Islet of Langerhans (tissue), 1 donor: Measurements from ENCODE around the gene INSYN2B.

Source experiments
- FAIRE-seq: peaks from one replicate; lab custom pipeline; 2011; peaks lifted over from hg19 to GRCh38; lab: Jason Lieb, UNC

INSYN2B gene

DNA sequence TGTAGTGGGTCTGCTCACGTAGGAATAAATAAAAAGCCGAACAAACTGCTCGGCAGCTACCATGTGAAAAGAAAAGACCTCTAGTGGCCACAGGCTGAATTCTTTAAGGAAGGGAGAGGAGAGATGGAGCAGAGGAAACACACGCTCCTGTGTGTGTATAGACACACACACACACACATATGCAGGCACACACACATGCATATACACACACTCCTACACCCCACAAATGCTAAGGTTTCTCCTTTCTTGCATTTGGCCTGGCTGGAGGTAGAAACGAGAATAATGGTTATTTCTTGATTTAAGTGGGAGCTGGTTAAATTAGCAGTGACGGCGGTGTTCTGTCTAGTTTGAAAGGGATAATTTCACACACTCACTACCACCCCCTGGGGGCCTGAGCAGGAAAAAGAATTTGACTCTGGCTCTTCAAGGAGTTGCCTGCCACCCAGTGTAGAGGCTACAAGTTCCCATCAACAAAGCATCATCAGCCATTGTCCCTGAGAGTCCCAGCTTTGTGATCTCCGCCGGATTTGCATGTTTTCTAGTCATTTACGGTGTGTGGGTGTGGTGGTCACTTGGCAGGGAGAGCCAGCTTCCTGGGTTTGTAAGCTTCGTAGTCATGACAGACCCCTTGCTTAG is at the start of gene INSYN2B:
Gene INSYN2B, minus strand, starts transcription at position 78 of the 636 bp plus-strand sequence. CDS start 96,597 bp downstream, outside the sequence.
- no peak for FAIRE-seq

DNA sequence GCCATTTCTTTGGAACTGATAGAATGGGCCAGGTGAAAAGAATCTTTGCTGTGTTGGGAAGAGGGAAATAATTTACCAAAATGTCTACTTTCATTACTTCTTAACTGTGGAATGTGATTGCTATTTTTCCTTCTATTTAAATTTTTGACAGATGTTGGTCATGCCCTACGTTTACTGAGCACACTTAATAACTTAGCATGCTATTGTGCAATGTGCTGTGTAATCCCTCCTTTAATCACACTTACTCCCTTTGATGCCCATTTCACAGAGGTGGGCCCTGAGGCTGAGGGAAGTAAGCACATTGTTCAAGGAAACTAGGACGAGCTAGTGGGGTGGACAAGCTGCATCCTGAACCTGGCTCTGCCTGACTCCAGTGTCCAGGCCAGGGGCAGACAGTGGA is 47.8 kb upstream of the INSYN2B start:
- no peak for FAIRE-seq

DNA sequence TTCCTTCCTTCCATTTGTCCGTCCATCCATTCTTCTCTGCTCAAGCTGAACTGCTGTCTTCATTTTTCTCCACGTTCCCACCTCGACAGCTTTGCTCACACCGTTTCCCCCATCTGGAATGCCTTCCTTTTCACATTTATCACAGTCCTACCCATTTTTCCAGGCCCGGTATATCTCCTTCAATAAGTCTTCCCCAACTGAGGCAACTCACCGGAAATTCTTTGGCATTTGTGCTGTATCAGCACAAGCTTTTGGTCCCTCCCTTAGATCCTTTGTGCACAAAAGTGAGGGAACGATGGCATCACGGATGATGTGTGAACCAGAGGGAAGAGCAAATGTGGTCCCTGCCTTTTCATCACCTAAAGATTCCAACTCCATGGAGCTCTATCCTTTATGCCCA is 45.6 kb upstream of the INSYN2B start:
- FAIRE-seq = no peak

DNA sequence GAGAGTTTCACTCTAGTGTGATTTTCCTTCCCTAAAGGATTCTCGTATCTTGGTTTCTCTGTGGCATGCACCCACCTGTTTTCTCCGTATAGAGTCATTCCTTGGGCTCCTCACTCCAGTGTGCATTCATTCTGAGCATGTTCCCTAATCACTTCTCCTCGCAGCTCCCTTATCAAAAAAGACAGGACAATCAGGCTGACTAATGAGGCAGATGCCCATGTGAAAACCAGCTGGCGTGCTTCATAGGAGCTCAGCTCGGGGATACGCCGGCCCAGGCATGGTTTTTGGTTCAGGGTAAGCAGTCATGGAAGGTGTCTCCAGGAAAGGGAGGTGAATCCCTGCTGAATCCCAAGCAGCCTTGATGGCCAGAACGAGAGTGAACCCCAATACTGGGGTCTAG is 41.2 kb upstream of the INSYN2B start:
- FAIRE-seq = no peak

DNA sequence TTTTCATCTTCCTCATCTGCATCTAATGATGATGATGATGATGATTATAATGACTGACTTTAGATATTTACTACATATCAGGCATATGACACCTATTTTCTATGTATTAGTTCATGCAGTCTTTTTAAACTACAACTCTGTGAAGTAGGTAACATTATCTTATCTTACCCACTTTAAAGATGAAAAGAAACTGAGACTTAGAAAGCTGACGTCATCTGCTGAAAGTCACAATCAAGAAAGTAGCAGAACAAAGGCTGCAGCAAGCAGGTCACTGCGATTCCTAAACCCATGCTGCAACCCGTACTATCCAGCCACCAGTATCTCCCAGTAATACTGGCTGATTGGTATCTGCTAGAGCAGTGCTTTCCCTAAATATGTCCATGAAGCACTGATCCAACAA is 40.1 kb upstream of the INSYN2B start:
- FAIRE-seq = no peak

DNA sequence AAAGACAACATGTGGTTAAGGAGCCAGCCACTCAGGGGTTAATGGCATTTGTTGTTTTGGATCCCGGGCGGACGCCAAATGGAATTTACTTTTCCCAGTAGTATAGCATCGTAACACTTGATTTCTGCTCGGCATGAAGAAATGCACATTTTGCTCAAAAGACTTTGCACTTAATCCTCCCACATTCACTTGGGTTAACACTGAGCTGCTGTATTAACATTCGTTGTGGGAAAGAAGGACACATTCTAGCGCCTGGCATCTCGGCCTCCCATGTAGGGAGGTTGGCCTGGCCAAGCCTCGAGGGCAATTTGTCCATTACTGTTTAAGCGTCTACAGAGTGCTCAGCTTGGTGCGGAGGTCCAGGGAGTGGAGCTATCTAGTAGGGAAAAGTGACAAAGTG is 32.3 kb upstream of the INSYN2B start:
- FAIRE-seq = no peak

DNA sequence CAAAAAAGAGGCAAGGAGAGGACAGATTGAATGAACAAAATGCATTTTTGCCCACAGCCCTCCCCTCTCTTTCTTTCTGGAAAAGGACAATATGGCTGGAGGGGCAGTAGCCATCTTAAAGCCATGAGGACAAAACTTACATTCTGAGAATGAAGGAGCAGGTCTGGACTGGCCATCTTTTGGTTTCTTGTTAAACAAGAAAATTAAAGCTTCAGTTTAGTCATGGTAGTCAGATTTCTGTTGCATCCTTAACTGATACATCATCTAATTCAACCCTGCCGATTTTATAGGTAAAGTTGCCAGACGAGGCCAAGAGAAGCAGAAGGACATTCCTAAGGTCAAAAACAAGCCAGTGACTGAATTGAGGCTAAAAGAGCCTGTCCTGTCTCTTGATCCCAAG is 31.5 kb upstream of the INSYN2B start:
- FAIRE-seq = no peak

DNA sequence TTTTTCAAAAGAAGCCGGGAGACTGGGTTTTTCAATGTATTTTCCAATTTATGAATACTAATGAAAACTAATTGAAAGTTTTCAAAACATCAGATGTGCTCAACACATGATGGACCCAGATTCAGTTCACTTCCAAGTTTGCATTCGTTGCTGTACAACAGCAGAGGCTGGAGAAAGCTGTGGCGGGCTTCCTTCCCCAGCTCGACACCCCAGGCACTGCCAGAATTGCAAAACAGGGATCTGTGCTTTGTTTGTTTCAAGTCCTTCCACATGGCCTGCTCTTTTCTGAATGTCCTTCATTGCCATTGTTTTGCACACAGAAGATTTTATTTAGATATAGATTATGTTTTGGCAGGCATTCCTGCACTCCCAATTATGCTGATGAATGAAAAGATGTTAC is 30.3 kb upstream of the INSYN2B start:
- FAIRE-seq = no peak

DNA sequence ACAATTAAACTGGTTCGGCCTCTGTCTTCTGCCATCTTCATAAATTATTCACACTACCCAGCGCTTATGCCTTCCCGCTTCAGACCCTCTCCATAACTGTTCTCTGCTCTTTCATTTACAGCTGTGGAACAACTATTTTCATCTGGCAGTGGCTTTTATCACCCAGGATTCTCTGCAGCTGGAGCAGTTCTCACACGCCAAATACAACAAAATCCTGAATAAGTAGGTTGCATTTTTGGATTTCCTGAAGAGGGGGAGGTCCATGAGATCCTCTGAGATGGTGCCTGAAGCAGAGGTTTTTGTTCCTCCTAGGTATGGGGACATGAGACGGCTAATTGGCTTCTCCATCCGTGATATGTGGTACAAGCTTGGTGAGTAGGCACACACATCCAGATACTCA is 28.1 kb upstream of the INSYN2B start:
- no peak for FAIRE-seq

DNA sequence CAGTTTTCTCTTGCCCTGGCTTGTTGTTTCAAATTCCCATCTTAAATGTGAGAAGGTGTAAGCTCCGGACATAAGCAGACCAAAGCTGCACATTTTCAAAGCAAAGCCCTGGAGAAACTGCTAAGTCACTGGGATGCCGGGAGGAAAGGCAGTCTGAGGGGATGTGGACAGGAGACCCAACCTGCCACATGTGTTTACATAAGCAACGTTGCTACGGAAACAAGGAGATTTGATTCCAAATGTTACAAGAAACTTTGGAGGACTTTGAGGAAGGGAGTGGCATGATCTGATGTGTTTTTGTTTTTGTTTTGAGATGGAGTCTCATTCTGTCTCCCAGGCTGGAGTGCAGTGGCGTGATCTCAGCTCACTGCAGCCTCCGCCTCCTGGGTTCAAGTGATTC is 25.7 kb upstream of the INSYN2B start:
- no peak for FAIRE-seq

DNA sequence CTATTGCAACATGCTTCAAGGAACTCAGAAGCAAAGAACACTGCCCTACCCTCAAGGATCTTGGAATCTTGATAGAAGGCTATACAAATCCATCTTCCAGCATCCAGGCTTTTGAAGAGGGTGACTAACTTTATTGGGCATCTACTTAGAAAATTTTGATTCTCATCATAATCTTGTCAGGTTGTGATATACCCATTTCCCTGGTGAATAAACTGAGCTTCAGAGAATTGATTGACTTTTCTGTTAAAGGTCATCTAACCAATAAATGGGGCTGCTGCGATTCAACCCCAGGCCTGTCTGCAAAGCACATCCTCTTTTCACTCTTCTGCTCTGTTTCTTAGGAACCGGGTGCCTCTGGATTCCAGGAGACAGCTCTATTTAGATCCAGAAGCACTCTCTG is 19.9 kb upstream of the INSYN2B start:
- no peak for FAIRE-seq

DNA sequence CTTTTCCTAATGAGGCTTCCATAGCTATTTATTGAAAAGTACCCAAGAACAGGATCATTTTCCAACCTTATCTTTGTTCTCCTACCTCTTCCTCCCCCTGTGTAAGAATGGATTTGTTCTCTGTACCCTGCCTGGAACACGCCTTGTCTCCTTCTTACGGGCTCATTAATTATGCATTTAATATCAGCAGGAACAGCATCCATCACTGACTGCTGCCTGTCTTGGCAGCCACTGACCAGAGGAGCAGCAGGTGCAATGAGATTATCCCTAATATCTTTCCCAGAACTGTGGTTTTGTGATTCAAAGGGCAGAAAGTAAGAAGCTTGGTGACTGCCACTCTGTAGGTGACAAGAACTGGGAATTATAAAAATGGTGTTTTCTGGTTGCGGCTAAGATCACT is 19.3 kb upstream of the INSYN2B start:
- no peak for FAIRE-seq

DNA sequence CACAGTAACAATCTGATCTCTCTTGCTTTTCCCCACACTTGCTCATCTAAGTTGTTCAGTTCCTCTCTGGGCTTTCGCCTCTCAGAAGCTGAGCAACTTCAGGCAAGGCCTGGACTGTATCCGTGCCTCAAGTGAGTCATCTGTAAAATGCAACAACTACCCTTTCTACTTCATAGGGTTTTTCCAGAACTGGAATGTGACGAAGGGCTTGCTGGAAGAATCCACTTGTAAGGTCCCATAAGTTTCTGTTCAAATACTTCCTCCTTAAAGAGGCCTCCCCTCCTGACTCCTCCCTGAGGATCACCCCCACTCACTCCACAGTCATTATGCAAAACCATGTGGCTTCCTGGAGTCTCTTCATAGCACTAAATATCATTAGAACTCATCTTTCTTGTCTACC is 17.5 kb upstream of the INSYN2B start:
- no peak for FAIRE-seq

DNA sequence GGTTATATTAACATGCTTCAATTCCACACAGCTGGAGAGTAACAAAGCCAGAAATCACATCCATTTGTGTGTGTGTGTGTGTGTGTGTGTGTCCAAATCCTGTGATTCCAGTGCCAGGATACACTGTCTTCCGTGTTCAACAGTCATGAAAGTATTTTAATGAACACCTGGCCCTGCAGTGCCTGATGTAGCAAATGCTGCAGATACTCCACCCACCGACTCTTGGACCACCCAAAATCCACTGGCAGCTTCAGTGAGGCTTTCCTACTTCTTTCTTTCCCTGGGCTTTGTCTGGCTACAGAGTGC is 13.1 kb upstream of the INSYN2B start:
- no peak for FAIRE-seq

DNA sequence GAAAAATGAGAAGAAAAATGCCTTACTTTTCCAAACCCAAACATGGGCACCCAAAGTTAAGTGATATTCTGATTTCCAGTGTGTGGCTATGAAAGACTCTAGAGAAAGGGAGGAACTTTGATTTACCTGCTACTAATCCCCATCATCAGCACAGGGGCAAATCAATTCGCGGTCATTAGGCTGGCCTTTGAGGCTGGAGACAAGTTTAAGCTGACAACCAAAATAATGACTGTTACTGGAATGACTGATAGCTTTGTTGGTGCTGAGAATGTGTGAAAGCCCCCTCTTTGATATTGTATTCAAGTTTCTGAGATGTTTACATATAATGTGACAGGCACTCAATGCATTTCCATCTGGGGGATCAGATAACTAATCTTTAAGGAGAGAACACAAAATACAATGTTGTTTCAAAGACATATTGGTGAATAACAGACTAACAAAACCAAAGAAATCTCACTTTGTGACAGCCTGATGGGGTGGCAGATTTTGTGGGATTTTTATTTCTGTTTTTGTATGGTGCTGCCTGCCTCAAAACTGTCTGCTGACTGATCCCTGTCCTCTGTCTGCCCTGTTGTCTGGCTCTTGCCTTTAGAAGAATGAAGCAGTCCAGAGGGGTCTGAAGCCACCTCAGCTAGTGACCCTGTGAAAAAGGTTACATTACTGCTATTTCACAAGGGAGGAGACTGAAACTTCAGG is 12.6 kb upstream of the INSYN2B start:
- FAIRE-seq = no peak

DNA sequence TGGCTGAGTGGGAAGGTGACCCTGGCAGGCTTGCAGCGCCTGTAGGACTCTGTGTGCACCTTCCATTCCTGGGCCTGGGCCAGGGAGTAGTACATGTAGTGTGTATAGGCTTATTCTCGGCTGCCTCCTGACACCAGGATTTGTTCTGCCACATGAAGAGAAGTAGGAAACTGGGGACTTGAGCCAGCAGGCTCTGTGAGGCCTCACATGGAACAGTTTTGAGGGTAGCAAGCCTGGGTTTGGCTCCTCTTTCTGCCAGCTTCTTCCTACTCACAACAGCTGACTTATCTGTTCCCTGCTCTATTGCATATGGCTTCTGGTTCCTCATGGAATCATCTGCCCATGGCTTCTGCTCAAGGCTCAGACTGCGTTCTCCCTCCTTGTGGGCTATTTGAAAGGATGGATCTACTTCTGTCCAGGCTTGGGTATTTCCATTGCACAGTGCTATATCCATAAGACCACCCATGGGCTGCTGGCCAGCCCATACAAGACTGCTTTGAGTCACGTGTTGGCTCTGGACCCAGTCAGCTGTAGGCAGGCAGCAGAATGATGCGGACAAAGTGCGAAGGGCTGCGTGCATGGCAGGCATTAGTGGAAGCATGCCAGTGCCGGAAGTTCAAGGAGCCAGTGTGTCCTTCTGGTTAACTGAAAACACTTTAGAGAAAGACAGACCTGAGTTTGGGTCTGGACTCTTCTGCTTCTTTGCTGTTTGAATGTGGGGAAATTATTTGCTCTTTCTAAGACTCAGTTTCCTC is 11.0 kb upstream of the INSYN2B start:
- no peak for FAIRE-seq

DNA sequence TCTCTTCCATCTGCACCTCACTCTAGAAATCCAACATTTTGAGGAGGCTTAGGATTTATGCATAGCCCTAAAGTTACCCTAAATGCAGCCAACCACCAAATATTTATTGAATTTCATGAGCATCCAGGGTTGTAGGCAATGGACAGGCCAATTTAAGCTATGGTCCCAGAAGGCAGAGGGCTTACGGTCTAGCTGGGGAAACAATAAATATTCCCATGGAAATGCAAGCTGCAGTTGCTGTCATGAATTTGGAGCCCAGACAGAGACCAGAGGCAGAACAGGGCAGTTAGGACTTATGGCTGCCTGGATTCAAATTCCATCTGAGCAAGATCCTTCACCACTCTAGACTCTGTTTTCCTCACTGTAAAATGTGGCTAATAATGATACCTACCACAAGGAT is 9.1 kb upstream of the INSYN2B start:
- no peak for FAIRE-seq

DNA sequence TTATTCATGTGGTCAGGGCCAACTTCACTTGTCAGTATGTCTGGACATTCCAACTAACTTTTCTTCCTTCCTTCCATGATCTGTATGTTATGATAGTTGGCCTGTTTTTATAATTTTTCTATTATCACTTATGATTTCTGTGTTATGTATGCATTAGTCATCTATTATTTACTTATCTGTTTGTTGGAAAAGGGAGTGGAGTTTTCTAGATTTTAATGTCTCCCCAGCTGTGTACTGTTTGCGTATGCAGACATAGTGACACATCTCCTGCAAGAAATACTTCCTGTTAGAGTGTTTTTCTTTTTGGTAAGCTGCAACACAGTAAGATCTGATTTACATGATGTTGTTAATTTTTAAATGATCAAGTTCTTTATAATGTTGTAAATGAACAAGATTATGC is 8.7 kb upstream of the INSYN2B start:
- no peak for FAIRE-seq

DNA sequence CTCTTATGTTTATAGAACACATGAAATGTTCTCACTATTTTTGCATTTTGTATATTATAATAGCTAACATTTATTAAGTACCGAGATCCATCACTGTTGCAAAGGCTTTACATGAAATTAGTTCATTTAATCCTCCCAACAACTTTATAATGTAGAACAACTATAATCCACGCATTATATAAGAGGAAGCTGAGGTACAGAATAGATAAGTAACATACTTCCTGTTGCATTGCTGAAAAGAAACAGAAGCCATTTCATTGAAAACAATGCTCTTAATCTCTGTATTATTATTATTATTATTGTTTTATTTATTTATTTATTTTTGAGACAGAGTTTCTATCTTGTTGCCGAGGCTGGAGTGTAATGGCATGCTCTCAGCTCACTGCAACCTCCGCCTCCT is 7.9 kb upstream of the INSYN2B start:
- no peak for FAIRE-seq

DNA sequence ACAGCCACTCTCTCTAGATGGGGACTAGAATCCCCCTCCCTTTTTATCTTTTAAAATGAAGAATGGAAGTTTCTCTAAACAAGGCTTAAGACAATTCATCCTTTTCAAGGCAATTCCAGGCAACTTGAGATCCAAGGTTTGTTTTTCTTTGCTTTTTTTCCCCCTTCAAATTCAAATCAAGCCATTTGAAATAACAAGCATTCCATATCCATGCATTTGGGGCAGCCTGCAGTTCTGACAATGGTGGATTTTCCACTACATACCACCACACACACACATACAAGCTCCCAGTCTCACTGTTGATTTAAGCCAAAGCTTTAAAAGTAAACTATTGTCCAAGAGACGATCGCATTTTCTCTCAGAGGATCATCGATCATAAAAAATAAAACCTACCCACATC is 424 bp downstream of the INSYN2B start:
- FAIRE-seq = no peak

DNA sequence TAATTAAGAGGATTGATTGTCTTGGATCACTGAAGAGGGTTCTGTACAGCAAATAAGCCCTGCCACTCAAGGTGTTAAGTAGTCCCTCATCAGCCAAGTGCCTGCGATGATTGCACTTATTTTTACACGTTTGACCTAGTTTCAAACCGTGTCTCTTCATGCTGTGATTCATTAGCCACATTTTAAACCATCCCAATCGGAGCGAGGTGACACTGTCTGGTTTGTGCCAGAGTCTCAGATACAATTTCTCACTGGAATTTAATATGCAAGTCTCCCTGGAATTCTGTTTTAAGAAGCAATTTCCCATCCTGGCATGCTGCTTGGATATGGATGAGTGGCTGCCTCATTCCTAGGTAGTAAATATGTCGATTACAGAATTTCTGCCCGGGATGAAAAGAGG is 1.6 kb downstream of the INSYN2B start:
- no peak for FAIRE-seq

DNA sequence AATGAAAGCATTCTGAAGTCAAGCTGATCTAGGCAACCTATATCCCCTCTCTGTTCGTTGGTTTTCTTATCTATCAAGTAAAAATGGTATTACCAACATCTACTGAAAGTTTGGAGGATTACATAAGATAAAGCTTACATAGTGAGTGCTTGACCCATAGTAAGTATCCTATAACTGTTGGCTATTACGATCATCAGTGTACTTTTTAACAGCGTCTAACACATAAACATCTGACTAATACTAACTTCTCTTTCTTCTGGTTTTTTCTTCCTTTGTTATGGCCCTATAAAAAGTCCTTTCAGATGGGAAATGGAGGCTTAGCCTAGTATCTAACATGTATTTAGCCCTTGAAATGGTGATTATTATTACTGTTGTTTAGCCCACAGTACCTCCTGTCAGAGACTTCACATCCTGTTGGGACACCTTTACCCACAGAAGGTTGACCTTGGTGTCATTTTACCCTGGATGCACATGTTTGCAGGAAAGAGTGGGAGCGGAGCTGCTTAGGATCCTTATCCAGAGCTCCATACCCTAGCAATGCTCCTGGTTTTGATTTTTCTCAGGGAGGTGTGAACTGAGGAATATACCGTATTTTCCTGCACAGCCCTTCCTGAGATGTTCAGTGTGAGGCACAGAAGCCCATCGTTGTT is 6.0 kb downstream of the INSYN2B start:
- no peak for FAIRE-seq

DNA sequence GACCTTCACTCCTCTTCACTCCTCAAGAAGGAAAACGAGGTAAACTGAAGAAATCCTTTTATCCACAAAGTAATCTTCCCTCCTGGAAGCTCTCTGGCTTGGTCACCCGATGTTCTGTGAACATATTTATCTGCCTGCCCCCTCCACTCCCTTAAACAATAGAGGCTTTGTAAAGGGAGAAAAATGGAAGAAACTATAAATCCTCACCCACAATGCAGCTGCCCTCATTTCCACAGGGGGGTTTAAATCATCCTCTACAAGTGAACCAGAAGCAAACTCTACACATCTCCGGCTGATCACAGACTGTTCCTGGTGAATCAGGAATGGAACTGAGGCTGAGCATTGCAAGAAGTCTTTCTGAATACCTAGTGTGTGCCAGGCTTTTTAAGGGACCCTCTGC is 7.2 kb downstream of the INSYN2B start:
- FAIRE-seq = no peak
